OCI-LY1 (cell line): ENCODE data around the gene BBOF1.
"Not testable (repeated sequence)": the region's sequence is repeated elsewhere in the genome, so short reads cannot be mapped to it uniquely, and the experiment has no call there.

Experiments
- H2AFZ ChIP-seq: fragments of 200-600 bp; sonication (generic), shearing (Covaris generic); 2 replicates; pipeline ENCODE4 v1.6.0; 2014; ENCODE audit warnings: antibody characterized with exemption, mild to moderate bottlenecking, low read length
- H3F3A ChIP-seq: fragments of 200-600 bp; sonication (generic), shearing (Covaris generic); 2 replicates; pipeline ENCODE4 v1.6.0; 2014; ENCODE audit warnings: mild to moderate bottlenecking, antibody characterized with exemption, low read length, moderate library complexity; ENCODE audit not compliant: insufficient read depth
- H3K27ac ChIP-seq: fragments of 200-600 bp; sonication (generic); 2 replicates; pipeline ENCODE4 v1.5.1; 2014; ENCODE audit warnings: low read length, mixed run types, mild to moderate bottlenecking, low read depth; ENCODE audit not compliant: poor library complexity, severe bottlenecking
- H3K27me3 ChIP-seq: fragments of 200-600 bp; sonication (generic); 2 replicates; pipeline ENCODE4 v1.6.0; 2014; ENCODE audit warnings: antibody characterized with exemption, mild to moderate bottlenecking, low read length, moderate library complexity; ENCODE audit not compliant: insufficient read depth
- H3K36me3 ChIP-seq: fragments of 200-600 bp; sonication (generic); 2 replicates; pipeline ENCODE4 v1.6.1; 2014; ENCODE audit warnings: mild to moderate bottlenecking, antibody characterized with exemption, low read length, moderate library complexity, mixed read lengths; ENCODE audit not compliant: insufficient read depth
- H3K4me1 ChIP-seq: fragments of 200-600 bp; sonication (generic); 2 replicates; pipeline ENCODE4 v1.5.1; 2014; ENCODE audit warnings: mild to moderate bottlenecking, low read length, moderate library complexity; ENCODE audit not compliant: insufficient read depth, severe bottlenecking
- H3K4me2 ChIP-seq: fragments of 200-600 bp; sonication (generic), shearing (Covaris generic); 2 replicates; pipeline ENCODE4 v1.6.1; 2014; ENCODE audit warnings: low read length
- H3K4me3 ChIP-seq: fragments of 200-600 bp; sonication (generic); 2 replicates; pipeline ENCODE4 v1.5.1; 2014; ENCODE audit warnings: low read length, low read depth, mild to moderate bottlenecking, mixed read lengths; ENCODE audit not compliant: poor library complexity, severe bottlenecking
- H3K79me2 ChIP-seq: fragments of 200-600 bp; shearing (Covaris generic); 2 replicates; pipeline ENCODE4 v1.6.1; 2016; ENCODE audit warnings: mixed run types, low read length, mixed read lengths; ENCODE audit not compliant: insufficient read depth
- H3K9ac ChIP-seq: fragments of 200-600 bp; sonication (generic), shearing (Covaris generic); 2 replicates; pipeline ENCODE4 v1.6.1; 2014; ENCODE audit warnings: mild to moderate bottlenecking, low read length, mixed read lengths
- H3K9me2 ChIP-seq: fragments of 200-600 bp; sonication (generic), shearing (Covaris generic); 2 replicates; pipeline ENCODE4 v1.6.1; 2014; ENCODE audit warnings: low read depth, mild to moderate bottlenecking, low read length, mixed read lengths
- H3K9me3 ChIP-seq: fragments of 200-600 bp; shearing (Covaris generic); 2 replicates; pipeline ENCODE4 v1.6.1; 2014; ENCODE audit warnings: low read length, mixed read lengths
- H4K20me1 ChIP-seq: fragments of 200-600 bp; sonication (generic), shearing (Covaris generic); 2 replicates; pipeline ENCODE4 v1.6.0; 2016; ENCODE audit warnings: mild to moderate bottlenecking, low read length; ENCODE audit not compliant: insufficient read depth
- EZH2 ChIP-seq: fragments of 200-600 bp; sonication (generic), shearing (Covaris generic); IDR thresholded peaks from 2 replicates; pipeline ENCODE4 v1.8.0; 2017; ENCODE audit warnings: borderline replicate concordance, mixed run types, mild to moderate bottlenecking, antibody characterized with exemption, low read length, moderate library complexity, mixed read lengths
- TF ChIP-seq, protein P1 (sequence below): fragments of 200-600 bp; sonication (generic), shearing (Covaris generic); IDR thresholded peaks from 2 replicates; pipeline ENCODE4 v1.5.1; 2017; ENCODE audit warnings: mild to moderate bottlenecking, antibody characterized with exemption, low read length, moderate library complexity, mixed read lengths

The BBOF1 gene

DNA sequence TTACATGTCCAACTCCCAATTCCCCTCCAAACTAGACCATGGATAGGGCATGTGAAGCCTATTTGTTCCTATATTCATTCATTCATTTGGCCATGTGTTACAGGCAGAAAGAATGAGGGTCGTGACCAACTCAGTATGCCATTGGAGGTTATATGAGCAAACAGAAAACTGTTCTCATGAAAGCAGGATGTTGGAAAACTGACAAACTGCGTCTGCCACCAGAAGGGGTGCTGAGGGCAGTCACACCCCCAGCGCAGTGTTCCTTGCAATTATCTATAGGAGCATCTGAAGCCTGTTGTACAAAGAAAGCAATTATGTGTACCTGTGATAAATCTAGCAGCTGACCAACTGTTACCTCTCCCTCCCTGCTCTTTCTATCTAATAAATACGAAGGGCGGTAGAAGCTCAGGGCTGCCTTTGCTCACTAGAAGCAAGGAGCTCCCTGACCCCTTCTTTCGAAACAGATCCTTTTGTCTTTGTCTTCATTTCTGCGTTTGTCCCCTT lies 21.2 kb upstream of the BBOF1 start:
- TF ChIP-seq EZH2 = no peak
- TF ChIP-seq, protein P1, sequence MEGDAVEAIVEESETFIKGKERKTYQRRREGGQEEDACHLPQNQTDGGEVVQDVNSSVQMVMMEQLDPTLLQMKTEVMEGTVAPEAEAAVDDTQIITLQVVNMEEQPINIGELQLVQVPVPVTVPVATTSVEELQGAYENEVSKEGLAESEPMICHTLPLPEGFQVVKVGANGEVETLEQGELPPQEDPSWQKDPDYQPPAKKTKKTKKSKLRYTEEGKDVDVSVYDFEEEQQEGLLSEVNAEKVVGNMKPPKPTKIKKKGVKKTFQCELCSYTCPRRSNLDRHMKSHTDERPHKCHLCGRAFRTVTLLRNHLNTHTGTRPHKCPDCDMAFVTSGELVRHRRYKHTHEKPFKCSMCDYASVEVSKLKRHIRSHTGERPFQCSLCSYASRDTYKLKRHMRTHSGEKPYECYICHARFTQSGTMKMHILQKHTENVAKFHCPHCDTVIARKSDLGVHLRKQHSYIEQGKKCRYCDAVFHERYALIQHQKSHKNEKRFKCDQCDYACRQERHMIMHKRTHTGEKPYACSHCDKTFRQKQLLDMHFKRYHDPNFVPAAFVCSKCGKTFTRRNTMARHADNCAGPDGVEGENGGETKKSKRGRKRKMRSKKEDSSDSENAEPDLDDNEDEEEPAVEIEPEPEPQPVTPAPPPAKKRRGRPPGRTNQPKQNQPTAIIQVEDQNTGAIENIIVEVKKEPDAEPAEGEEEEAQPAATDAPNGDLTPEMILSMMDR = no peak
- peaks cover 11% of the 10 kb centered on the region; the same call in 1 of the 2 replicates for H3K36me3 ChIP-seq
- no peaks in the 10 kb centered on the region for H3K9me2 ChIP-seq
- H3K4me2 ChIP-seq = no peak overlapping the region
- no peak overlapping the region for H3K4me3 ChIP-seq
- no peaks in the 10 kb centered on the region for H3K79me2 ChIP-seq
- H3F3A ChIP-seq = no peaks in the 10 kb centered on the region
- H3K27me3 ChIP-seq = no peaks in the 10 kb centered on the region
- H2AFZ ChIP-seq = no peak overlapping the region
- H3K27ac ChIP-seq = no peak overlapping the region
- H4K20me1 ChIP-seq = no peaks in the 10 kb centered on the region
- peaks cover 16% of the 10 kb centered on the region for H3K4me1 ChIP-seq
- H3K9me3 ChIP-seq = no peaks in the 10 kb centered on the region
- H3K9ac ChIP-seq = no peak overlapping the region

DNA sequence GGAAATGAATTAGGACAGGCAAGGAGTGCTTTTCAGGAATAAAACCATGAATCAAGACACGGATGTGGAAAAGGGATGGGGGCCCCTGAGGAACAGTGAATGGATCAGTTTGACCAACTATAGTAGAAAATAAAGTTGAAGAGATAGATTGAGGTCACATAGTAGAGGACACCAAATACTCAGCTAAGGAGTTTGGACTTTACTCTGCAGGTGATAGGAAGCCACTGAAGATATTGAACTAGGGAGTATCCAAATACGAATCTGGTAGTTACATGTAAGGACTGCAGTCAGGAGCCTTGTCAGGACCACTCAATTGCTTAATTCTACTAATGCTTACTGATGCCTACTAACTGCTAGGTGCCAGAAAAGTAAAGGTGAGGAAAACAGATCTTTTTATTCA lies 20.4 kb upstream of the BBOF1 start:
- Histone ChIP-seq H3K4me1 (peaks cover 16% of the 10 kb centered on the region), H3K79me2 (no peaks in the 10 kb centered on the region), H4K20me1 (no peaks in the 10 kb centered on the region), H3K4me2 (no peak overlapping the region), H3K9me2 (no peaks in the 10 kb centered on the region), H3K4me3 (no peak overlapping the region), H3K27ac (no peak overlapping the region), H3K27me3 (no peaks in the 10 kb centered on the region), H3K36me3 (peaks cover 11% of the 10 kb centered on the region; the same call in 1 of the 2 replicates), H3K9ac (no peak overlapping the region), H3K9me3 (no peaks in the 10 kb centered on the region), H2AFZ (no peak overlapping the region), H3F3A (no peaks in the 10 kb centered on the region)
- no peak for TF ChIP-seq EZH2
- TF ChIP-seq, protein P1 = no peak

DNA sequence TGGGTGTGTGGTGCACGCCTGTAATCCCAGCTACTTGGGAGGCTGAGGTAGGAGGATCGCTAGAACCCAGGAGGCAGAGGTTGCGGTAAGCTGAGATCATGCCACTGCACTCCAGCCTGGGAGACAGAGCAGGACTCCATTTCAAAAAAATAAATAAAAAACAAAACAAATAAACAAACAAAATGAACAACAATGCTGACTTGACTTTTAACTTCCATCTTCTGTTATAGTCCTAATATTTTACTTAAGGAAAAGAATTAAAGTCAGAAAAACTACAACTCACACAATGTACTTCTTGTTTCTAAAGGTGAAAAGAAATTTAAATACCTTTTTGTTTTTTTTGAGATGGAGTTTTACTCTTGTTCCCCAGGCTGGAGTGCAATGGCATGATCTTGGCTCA lies 13.5 kb upstream of the BBOF1 start:
- not testable (repeated sequence) for H3K4me1 ChIP-seq, H3K4me3 ChIP-seq, H3K9me3 ChIP-seq, H3K9ac ChIP-seq, H3K79me2 ChIP-seq, H3K27me3 ChIP-seq, H3K4me2 ChIP-seq, H3K9me2 ChIP-seq, H2AFZ ChIP-seq, H3K27ac ChIP-seq, H4K20me1 ChIP-seq, H3F3A ChIP-seq
- H3K36me3 ChIP-seq = peaks cover 25% of the 10 kb centered on the region

DNA sequence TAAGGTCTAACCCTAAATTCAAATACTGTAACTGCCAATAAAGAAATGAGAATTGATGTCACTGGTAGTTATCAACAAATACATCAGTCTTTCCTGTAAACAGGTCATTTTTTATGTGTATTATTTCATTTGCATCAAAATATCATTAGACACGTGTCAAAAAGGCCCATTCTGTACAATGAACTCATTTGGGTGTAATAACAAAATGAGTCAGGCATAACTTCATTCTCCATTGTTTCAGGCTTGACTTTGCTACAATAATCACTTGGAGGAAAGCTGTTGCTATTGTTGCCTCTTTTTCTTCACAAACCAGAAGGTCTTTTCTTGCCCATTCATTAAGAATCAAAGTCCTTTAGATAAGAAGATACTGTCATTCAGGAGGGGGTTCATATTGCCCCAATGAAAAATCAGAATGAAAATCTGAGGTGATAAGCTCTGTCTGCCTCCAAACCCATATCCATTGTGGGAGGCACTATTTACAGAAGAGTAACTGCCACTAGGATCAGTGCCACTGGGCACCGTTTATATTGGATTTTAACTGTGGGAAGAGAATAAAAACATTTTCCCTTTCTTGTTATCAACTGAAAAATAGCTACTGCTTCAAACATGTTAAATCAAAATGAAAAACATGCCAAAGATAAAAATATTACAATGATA lies 10.2 kb upstream of the BBOF1 start:
- H3K27me3 ChIP-seq = no peaks in the 10 kb centered on the region
- H3K4me3 ChIP-seq = no peak overlapping the region
- no peak overlapping the region for H2AFZ ChIP-seq
- H3K9ac ChIP-seq = no peak overlapping the region
- H3K36me3 ChIP-seq = peaks cover 45% of the 10 kb centered on the region
- H3K27ac ChIP-seq = no peak overlapping the region
- TF ChIP-seq, protein P1 = no peak
- no peak for TF ChIP-seq EZH2
- no peaks in the 10 kb centered on the region for H3K9me3 ChIP-seq
- no peak overlapping the region for H3K4me2 ChIP-seq
- H3K79me2 ChIP-seq = no peaks in the 10 kb centered on the region
- H3F3A ChIP-seq = no peaks in the 10 kb centered on the region
- H4K20me1 ChIP-seq = no peaks in the 10 kb centered on the region
- H3K4me1 ChIP-seq = no peaks in the 10 kb centered on the region
- no peaks in the 10 kb centered on the region for H3K9me2 ChIP-seq
